ENCODE data around the gene ZC3H18. TPM values are rescaled to one million over a fixed set of nuclear protein-coding genes. Genes with fewer than 3 reads are reported as not detected.

The ZC3H18 gene
- total RNA-seq, 1 experiment from 2014 or later = 61.8 TPM

DNA sequence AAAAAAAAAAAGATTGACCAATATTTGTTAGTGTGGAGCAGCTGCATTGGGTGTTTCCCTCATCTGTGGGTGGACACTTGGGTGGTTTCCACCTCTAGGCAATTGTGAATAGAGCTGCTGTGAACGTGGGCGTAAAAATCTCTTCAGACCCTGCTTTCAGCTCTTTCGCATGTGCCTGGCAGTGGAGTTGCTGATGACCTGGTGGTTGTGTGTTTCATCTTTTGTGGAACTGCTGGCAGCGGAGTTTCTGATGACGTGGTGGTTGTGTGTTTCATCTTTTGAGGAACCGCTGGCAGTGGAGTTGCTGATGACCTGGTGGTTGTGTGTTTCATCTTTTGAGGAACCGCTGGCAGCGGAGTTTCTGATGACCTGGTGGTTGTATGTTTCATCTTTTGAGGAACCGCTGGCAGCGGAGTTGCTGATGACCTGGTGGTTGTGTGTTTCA, 21.4 kb downstream of the ZC3H18 start:
- H3K9me3 Mint-ChIP-seq = no peaks in the 10 kb centered on the region
- POLR2A ChIA-PET = no interaction called here
- H3K36me3 Mint-ChIP-seq = peaks cover 57% of the 10 kb centered on the region
- no peak overlapping the region for H3K4me3 Mint-ChIP-seq
- TF ChIP-seq ZNF219 (CRISPR knock-in tag; IDR thresholded peaks at IDR 0.05; ENCODE audit: borderline replicate concordance) (no peak), CREB1 (CRISPR knock-in tag; IDR thresholded peaks at IDR 0.05) (no peak), NR2C2 (CRISPR knock-in tag; IDR thresholded peaks at IDR 0.05) (no peak), OVOL2 (CRISPR knock-in tag; IDR thresholded peaks at IDR 0.05; ENCODE audit: borderline replicate concordance) (no peak), ESRRA (CRISPR knock-in tag; IDR thresholded peaks at IDR 0.05; ENCODE audit: borderline replicate concordance) (no peak), NFYB (CRISPR knock-in tag; conservative IDR thresholded peaks at IDR 0.05; ENCODE audit: low read depth) (no peak)
- TF ChIP-seq, protein P1, sequence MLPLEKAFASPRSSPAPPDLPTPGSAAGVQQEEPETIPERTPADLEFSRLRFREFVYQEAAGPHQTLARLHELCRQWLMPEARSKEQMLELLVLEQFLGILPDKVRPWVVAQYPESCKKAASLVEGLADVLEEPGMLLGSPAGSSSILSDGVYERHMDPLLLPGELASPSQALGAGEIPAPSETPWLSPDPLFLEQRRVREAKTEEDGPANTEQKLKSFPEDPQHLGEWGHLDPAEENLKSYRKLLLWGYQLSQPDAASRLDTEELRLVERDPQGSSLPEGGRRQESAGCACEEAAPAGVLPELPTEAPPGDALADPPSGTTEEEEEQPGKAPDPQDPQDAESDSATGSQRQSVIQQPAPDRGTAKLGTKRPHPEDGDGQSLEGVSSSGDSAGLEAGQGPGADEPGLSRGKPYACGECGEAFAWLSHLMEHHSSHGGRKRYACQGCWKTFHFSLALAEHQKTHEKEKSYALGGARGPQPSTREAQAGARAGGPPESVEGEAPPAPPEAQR (CRISPR knock-in tag; IDR thresholded peaks at IDR 0.05) = no peak
- TF ChIP-seq, protein P2, sequence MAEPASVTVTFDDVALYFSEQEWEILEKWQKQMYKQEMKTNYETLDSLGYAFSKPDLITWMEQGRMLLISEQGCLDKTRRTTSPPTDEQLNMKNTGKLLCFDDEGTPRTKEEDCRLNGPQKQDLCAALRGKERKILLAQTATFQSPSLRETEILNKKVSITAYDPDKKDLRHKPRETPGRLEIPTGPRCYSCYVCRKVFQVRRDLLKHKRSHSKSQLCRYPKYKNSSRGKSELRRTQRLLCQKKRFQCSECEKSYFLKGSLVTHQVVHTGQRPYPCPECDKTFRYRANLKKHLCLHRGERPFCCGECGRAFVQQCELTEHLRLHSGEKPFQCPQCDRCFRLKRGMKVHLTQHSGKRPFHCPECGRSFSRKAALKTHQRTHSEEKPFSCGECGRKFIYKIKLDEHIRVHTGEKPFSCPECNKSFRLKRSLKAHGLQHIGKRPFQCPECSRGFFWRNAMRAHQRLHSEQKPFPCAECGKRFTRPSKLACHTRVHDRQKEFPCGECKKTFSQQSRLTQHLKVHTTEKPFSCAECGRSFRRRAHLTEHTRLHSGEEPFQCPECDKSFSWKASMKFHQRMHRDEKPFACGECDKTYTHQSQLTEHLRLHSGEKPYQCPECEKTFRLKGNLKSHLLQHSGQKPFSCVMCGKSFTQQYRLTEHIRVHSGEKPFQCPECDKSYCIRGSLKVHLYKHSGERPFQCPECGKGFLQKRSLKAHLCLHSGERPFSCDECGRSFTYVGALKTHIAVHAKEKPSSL (CRISPR knock-in tag; conservative IDR thresholded peaks at IDR 0.05) = no peak
- TF ChIP-seq, protein P3, sequence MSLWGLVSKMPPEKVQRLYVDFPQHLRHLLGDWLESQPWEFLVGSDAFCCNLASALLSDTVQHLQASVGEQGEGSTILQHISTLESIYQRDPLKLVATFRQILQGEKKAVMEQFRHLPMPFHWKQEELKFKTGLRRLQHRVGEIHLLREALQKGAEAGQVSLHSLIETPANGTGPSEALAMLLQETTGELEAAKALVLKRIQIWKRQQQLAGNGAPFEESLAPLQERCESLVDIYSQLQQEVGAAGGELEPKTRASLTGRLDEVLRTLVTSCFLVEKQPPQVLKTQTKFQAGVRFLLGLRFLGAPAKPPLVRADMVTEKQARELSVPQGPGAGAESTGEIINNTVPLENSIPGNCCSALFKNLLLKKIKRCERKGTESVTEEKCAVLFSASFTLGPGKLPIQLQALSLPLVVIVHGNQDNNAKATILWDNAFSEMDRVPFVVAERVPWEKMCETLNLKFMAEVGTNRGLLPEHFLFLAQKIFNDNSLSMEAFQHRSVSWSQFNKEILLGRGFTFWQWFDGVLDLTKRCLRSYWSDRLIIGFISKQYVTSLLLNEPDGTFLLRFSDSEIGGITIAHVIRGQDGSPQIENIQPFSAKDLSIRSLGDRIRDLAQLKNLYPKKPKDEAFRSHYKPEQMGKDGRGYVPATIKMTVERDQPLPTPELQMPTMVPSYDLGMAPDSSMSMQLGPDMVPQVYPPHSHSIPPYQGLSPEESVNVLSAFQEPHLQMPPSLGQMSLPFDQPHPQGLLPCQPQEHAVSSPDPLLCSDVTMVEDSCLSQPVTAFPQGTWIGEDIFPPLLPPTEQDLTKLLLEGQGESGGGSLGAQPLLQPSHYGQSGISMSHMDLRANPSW (CRISPR knock-in tag; conservative IDR thresholded peaks at IDR 0.05; ENCODE audit: low read depth) = no peak
- TF ChIP-seq, protein P4, sequence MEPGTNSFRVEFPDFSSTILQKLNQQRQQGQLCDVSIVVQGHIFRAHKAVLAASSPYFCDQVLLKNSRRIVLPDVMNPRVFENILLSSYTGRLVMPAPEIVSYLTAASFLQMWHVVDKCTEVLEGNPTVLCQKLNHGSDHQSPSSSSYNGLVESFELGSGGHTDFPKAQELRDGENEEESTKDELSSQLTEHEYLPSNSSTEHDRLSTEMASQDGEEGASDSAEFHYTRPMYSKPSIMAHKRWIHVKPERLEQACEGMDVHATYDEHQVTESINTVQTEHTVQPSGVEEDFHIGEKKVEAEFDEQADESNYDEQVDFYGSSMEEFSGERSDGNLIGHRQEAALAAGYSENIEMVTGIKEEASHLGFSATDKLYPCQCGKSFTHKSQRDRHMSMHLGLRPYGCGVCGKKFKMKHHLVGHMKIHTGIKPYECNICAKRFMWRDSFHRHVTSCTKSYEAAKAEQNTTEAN (CRISPR knock-in tag; IDR thresholded peaks at IDR 0.05) = no peak
- TF ChIP-seq, protein P5, sequence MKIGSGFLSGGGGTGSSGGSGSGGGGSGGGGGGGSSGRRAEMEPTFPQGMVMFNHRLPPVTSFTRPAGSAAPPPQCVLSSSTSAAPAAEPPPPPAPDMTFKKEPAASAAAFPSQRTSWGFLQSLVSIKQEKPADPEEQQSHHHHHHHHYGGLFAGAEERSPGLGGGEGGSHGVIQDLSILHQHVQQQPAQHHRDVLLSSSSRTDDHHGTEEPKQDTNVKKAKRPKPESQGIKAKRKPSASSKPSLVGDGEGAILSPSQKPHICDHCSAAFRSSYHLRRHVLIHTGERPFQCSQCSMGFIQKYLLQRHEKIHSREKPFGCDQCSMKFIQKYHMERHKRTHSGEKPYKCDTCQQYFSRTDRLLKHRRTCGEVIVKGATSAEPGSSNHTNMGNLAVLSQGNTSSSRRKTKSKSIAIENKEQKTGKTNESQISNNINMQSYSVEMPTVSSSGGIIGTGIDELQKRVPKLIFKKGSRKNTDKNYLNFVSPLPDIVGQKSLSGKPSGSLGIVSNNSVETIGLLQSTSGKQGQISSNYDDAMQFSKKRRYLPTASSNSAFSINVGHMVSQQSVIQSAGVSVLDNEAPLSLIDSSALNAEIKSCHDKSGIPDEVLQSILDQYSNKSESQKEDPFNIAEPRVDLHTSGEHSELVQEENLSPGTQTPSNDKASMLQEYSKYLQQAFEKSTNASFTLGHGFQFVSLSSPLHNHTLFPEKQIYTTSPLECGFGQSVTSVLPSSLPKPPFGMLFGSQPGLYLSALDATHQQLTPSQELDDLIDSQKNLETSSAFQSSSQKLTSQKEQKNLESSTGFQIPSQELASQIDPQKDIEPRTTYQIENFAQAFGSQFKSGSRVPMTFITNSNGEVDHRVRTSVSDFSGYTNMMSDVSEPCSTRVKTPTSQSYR (CRISPR knock-in tag; IDR thresholded peaks at IDR 0.05) = no peak
- TF ChIP-seq, protein P6, sequence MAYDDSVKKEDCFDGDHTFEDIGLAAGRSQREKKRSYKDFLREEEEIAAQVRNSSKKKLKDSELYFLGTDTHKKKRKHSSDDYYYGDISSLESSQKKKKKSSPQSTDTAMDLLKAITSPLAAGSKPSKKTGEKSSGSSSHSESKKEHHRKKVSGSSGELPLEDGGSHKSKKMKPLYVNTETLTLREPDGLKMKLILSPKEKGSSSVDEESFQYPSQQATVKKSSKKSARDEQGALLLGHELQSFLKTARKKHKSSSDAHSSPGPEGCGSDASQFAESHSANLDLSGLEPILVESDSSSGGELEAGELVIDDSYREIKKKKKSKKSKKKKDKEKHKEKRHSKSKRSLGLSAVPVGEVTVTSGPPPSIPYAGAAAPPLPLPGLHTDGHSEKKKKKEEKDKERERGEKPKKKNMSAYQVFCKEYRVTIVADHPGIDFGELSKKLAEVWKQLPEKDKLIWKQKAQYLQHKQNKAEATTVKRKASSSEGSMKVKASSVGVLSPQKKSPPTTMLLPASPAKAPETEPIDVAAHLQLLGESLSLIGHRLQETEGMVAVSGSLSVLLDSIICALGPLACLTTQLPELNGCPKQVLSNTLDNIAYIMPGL (CRISPR knock-in tag; IDR thresholded peaks at IDR 0.05) = no peak
- TF ChIP-seq, protein P7, sequence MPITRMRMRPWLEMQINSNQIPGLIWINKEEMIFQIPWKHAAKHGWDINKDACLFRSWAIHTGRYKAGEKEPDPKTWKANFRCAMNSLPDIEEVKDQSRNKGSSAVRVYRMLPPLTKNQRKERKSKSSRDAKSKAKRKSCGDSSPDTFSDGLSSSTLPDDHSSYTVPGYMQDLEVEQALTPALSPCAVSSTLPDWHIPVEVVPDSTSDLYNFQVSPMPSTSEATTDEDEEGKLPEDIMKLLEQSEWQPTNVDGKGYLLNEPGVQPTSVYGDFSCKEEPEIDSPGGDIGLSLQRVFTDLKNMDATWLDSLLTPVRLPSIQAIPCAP (CRISPR knock-in tag; IDR thresholded peaks at IDR 0.05) = no peak
- no peak overlapping the region for H3K27ac Mint-ChIP-seq
- no peak for ATAC-seq
- H3K27me3 Mint-ChIP-seq (ENCODE audit: low read depth) = no peaks in the 10 kb centered on the region
- CTCF ChIA-PET = interaction anchor here (1.1 kb wide), 1 partner anchor 19 kb away, joined by 3 read pairs; no protein-coding TSS in a partner anchor
- DNase-seq (ENCODE audit: low spot score) = no peak
- H3K4me1 Mint-ChIP-seq = no peaks in the 10 kb centered on the region

Measured in WTC11 (cell line).